22Rv1 (cell line): Measurements from ENCODE around the gene NPIPB8.
"Not testable (repeated sequence)": the region's sequence is repeated elsewhere in the genome, so short reads cannot be mapped to it uniquely, and the experiment has no call there.

Experiments used
- CTCF ChIP-seq: fragments of 450-650 bp; IDR thresholded peaks from 2 replicates; pipeline ENCODE4 v1.5.1; 2017; ENCODE audit warnings: mild to moderate bottlenecking
- ZFX ChIP-seq: fragments of 450-650 bp; IDR thresholded peaks from 2 replicates; pipeline ENCODE4 v1.6.1; 2017; ENCODE audit warnings: antibody characterized with exemption, borderline replicate concordance

GRCh38 chr16:28595451-28595850 lies 42.4 kb upstream of the NPIPB8 start:
- not testable (repeated sequence) for TF ChIP-seq CTCF, ZFX
